Endothelial cell of umbilical vein (primary cell): ENCODE results near the gene YBX3. TPM values are rescaled to one million over a fixed set of nuclear protein-coding genes. Genes with fewer than 3 reads are reported as not detected.

ENCODE experiments used
- BruUV-seq: library from RNA; stranded (reverse); fragments of 400-500 nt; replicated peaks from 2 replicates; lab custom pipeline; 2021; lab: Mats Ljungman, UMichigan
- CTCF ChIA-PET: fragments of 300-600, 350-600 bp; sonication (Branson Sonifier 250); formaldehyde crosslinking; loops from one replicate; lab custom pipeline; 2021; ENCODE audit warnings: antibody characterized with exemption, inconsistent platforms; lab: Charles Lee
- POLR2A ChIA-PET: fragments of 300-600, 350-600 bp; sonication (Branson Sonifier 250); formaldehyde crosslinking; loops from one replicate; lab custom pipeline; 2021; ENCODE audit warnings: antibody characterized with exemption, inconsistent platforms; lab: Charles Lee
- DNase-seq: peaks from one replicate; pipeline ENCODE4 v3.0.0-alpha.2; 2011; ENCODE audit warnings: low read depth, low spot score
- FAIRE-seq: peaks from 2 replicates; lab custom pipeline; 2011; peaks lifted over from hg19 to GRCh38; lab: Jason Lieb, UNC
- H2AFZ ChIP-seq: 2 replicates; pipeline ENCODE4 v1.6.0; 2012; ENCODE audit warnings: low read depth, low read length, control low read depth, inconsistent platforms
- H3K27ac ChIP-seq: 2 replicates; pipeline ENCODE4 v1.5.1; 2011; ENCODE audit warnings: low read depth, mild to moderate bottlenecking, control low read depth, low read length, moderate library complexity; ENCODE audit not compliant: insufficient read depth
- H3K27me3 ChIP-seq, 2 experiments: 2 replicates each; pipeline versions ENCODE4 v1.6.0 to v1.6.1; 2011; ENCODE audit warnings: low read length in 2 of 2, mixed read lengths in 1 of 2; ENCODE audit not compliant: control insufficient read depth in 2 of 2, insufficient read depth in 2 of 2
- H3K36me3 ChIP-seq, 2 experiments: 2 replicates in 1 of 2; 3 replicates in 1 of 2; pipeline ENCODE4 v1.5.1; 2011; ENCODE audit warnings: low read length in 2 of 2, mild to moderate bottlenecking in 1 of 2, moderate library complexity in 1 of 2; ENCODE audit not compliant: control insufficient read depth in 2 of 2, insufficient read depth in 2 of 2; ENCODE audit errors: extremely low read depth in 1 of 2
- H3K4me1 ChIP-seq: 3 replicates; pipeline ENCODE4 v1.5.1; 2011; ENCODE audit warnings: mild to moderate bottlenecking, low read length; ENCODE audit not compliant: control insufficient read depth, insufficient read depth; ENCODE audit errors: extremely low read depth
- H3K4me2 ChIP-seq: 2 replicates; pipeline ENCODE4 v1.6.1; 2011; ENCODE audit warnings: low read length, control low read depth, mixed read lengths; ENCODE audit not compliant: insufficient read depth
- H3K4me3 ChIP-seq, 3 experiments: fragments of 200-600 bp in 1 of 3; sonication (generic), shearing (Covaris generic) in 1 of 3; replicated peaks in 1 of 3; 2 replicates each; pipeline ENCODE4 v1.5.1; 2011 to 2016; ENCODE audit warnings: control low read depth in 3 of 3, low read length in 3 of 3, mild to moderate bottlenecking in 2 of 3, inconsistent platforms in 1 of 3, low read depth in 1 of 3, moderate library complexity in 1 of 3; ENCODE audit not compliant: insufficient read depth in 1 of 3
- H3K79me2 ChIP-seq: 2 replicates; pipeline ENCODE4 v1.6.0; 2012; ENCODE audit warnings: low read length, inconsistent platforms; ENCODE audit not compliant: control insufficient read depth, insufficient read depth
- H3K9ac ChIP-seq: replicated peaks from 2 replicates; pipeline ENCODE3; 2011; ENCODE audit warnings: low read length, control low read depth; ENCODE audit not compliant: insufficient read depth; ENCODE audit errors: extremely low read depth
- H3K9me1 ChIP-seq: replicated peaks from 3 replicates; pipeline ENCODE4 v1.6.0; 2011; ENCODE audit warnings: mild to moderate bottlenecking, low read length; ENCODE audit not compliant: control insufficient read depth, insufficient read depth; ENCODE audit errors: extremely low read depth
- H3K9me3 ChIP-seq: replicated peaks from 2 replicates; pipeline ENCODE4 v1.5.1; 2012; ENCODE audit warnings: low read length, inconsistent platforms; ENCODE audit not compliant: control insufficient read depth, insufficient read depth
- H4K20me1 ChIP-seq: replicated peaks from 2 replicates; pipeline ENCODE3; 2011; ENCODE audit warnings: mild to moderate bottlenecking, low read length; ENCODE audit not compliant: control insufficient read depth, insufficient read depth; ENCODE audit errors: extremely low read depth
- EZH2 ChIP-seq: IDR thresholded peaks from 2 replicates; pipeline ENCODE4 v1.6.1; 2012; ENCODE audit warnings: borderline replicate concordance, low read depth, mild to moderate bottlenecking, moderate library complexity, low read length, inconsistent platforms; ENCODE audit not compliant: severe bottlenecking
- FOS ChIP-seq: IDR thresholded peaks from 2 replicates; pipeline ENCODE4 v1.6.1; 2011; ENCODE audit warnings: mild to moderate bottlenecking, low read length, moderate library complexity, borderline replicate concordance; ENCODE audit not compliant: insufficient read depth
- GATA2 ChIP-seq: IDR thresholded peaks from 2 replicates; pipeline ENCODE4 v1.7.0; 2011; ENCODE audit warnings: low read depth, mild to moderate bottlenecking, moderate library complexity, mixed read lengths, low read length; ENCODE audit not compliant: insufficient read length, insufficient read depth
- JUN ChIP-seq: IDR thresholded peaks from 2 replicates; pipeline ENCODE4 v1.6.1; 2011; ENCODE audit warnings: borderline replicate concordance, low read depth; ENCODE audit not compliant: insufficient read length, insufficient read depth
- MYC ChIP-seq: IDR thresholded peaks from one replicate; pipeline ENCODE4 v1.6.1; 2011; ENCODE audit warnings: mild to moderate bottlenecking, low read depth, low read length
- POLR2A ChIP-seq: IDR thresholded peaks from 2 replicates; pipeline ENCODE4 v1.6.1; 2012; ENCODE audit warnings: low read depth, mild to moderate bottlenecking, control low read depth, low read length
- POLR2AphosphoS5 ChIP-seq: IDR thresholded peaks from 2 replicates; pipeline ENCODE4 v1.6.1; 2012; ENCODE audit warnings: low read depth, mild to moderate bottlenecking, control low read depth, low read length, moderate library complexity; ENCODE audit not compliant: insufficient read depth
- dilution Hi-C: fragments of 300-500 bp; cut with MboI; formaldehyde crosslinking; loops from one replicate; pipeline ENCODE4 v1.15.0; 2019; ENCODE audit warnings: low sequenced_read_pairs; ENCODE audit not compliant: extremely low pct_ligation_motif_present
- intact Hi-C: fragments of 100-400 bp; cut with micrococcal nuclease; formaldehyde crosslinking; loops from one replicate; pipeline ENCODE4 v1.10.0; 2022
- polyA plus RNA-seq, 4 experiments: library from polyadenylated mRNA; depleted of rRNA in 3 of 4; stranded (reverse) in 3 of 4; unstranded in 1 of 4; fragments of >200 nt; gene quantifications; 2 replicates each; pipeline versions ENCODE4 v1.2.1 to v1.2.3, GENCODE V29; 2011 to 2012; ENCODE audit warnings: missing spikeins in 1 of 4
- total RNA-seq: library from RNA; stranded (reverse); gene quantifications from 2 replicates; pipeline ENCODE4 v1.2.3, GENCODE V29; 2021
- TF ChIP-seq, protein P1 (sequence below): IDR thresholded peaks from 2 replicates; pipeline ENCODE4 v1.6.1; 2011; ENCODE audit not compliant: insufficient read depth, insufficient read length
- TF ChIP-seq, protein P2 (sequence below), 2 donors: IDR thresholded peaks; 1 replicate in 1 of 2; 2 replicates in 1 of 2; pipeline ENCODE4 v1.5.1; 2011; ENCODE audit warnings: low read length in 2 of 2, mild to moderate bottlenecking in 2 of 2, moderate library complexity in 2 of 2, control low read depth in 1 of 2, inconsistent platforms in 1 of 2, low read depth in 1 of 2; ENCODE audit not compliant: insufficient read depth in 1 of 2; ENCODE audit errors: extremely low read depth in 1 of 2

Gene YBX3
- total and polyA plus RNA-seq, 2 donors (not counting 3 experiments of a cell fraction or from before 2014, with no cell fraction given) = 137 to 441 TPM

DNA sequence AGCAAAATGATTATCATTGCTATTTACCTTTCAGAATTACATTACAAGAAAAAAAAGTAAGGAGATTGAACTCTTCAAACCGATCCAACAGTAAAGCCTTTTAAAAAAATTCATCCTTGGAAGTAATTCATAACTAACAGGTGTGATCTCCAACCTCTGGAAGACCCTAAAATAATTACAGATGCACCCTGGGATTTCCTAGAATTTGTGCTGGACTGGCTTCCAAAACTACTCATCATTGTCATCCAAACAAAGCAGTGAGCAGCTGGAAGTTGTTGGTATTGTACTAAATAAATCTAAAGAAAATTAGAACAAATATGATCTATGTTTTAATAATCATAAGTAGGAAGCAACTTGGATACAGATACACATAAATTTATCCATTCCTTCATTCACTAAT, 1.9 kb upstream of the YBX3 start:
- FAIRE-seq = no peak
- ChIA-PET POLR2A (no interaction called here), CTCF (interaction anchor here (3.4 kb wide), 2 partner anchors 25 kb away, joined by 18 to 30 read pairs; no protein-coding TSS in a partner anchor)
- no peaks in the 10 kb centered on the region for H3K36me3 ChIP-seq
- H3K79me2 ChIP-seq = peaks cover 39% of the 10 kb centered on the region
- no peak overlapping the region for H3K27ac ChIP-seq
- TF ChIP-seq POLR2AphosphoS5 = no peak
- no peaks in the 10 kb centered on the region for H3K27me3 ChIP-seq
- BruUV-seq = no TSS peak
- H3K9me3 ChIP-seq = no peaks in the 10 kb centered on the region
- dilution Hi-C loops (no loop called here), intact Hi-C loops (no loop called here)
- H3K4me3 ChIP-seq = no peak overlapping the region
- peaks cover 26% of the 10 kb centered on the region for H3K4me1 ChIP-seq
- DNase-seq = no peak
- no peak overlapping the region for H3K9ac ChIP-seq
- peaks cover 2% of the 10 kb centered on the region for H4K20me1 ChIP-seq
- H3K4me2 ChIP-seq = no peak overlapping the region
- H2AFZ ChIP-seq = no peak overlapping the region
- no peaks in the 10 kb centered on the region for H3K9me1 ChIP-seq

GRCh38 chr12:10722502-10722904, 620 bp downstream of the YBX3 start:
- Histone ChIP-seq H3K36me3 (no peaks in the 10 kb centered on the region), H3K27me3 (no peaks in the 10 kb centered on the region), H3K27ac (peak overlapping the region; percentile 98), H3K9ac (peak overlapping the region; percentile 99), H3K79me2 (peaks cover 64% of the 10 kb centered on the region), H4K20me1 (peaks cover 4% of the 10 kb centered on the region), H3K9me3 (no peaks in the 10 kb centered on the region), H3K9me1 (no peaks in the 10 kb centered on the region), H2AFZ (no peak overlapping the region), H3K4me1 (peaks cover 51% of the 10 kb centered on the region), H3K4me2 (peak overlapping the region; percentile 90), H3K4me3 (peak overlapping the region; percentile 87 to 92 (median 88))
- BruUV-seq = TSS peak; percentile 24
- intact Hi-C loops (loop anchor here (1.0 to 5.0 kb wide), 5 partner anchors 28 to 510 kb away; partner anchors contain the start of genes GABARAPL1, MAGOHB and SMIM10L1), dilution Hi-C loops (no loop called here)
- ChIA-PET CTCF (interaction anchor here (1.7 to 3.4 kb wide), 2 partner anchors 27 to 487 kb away, joined by 4 to 30 read pairs; no protein-coding TSS in a partner anchor), POLR2A (no interaction called here)
- DNase-seq (no peak), FAIRE-seq (no peak)
- TF ChIP-seq POLR2AphosphoS5 (no peak), EZH2 (no peak), GATA2 (no peak), JUN (no peak), POLR2A (no peak), MYC (peak; percentile 26), FOS (no peak)
- TF ChIP-seq, protein P1, sequence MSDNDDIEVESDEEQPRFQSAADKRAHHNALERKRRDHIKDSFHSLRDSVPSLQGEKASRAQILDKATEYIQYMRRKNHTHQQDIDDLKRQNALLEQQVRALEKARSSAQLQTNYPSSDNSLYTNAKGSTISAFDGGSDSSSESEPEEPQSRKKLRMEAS = no peak
- TF ChIP-seq, protein P2, sequence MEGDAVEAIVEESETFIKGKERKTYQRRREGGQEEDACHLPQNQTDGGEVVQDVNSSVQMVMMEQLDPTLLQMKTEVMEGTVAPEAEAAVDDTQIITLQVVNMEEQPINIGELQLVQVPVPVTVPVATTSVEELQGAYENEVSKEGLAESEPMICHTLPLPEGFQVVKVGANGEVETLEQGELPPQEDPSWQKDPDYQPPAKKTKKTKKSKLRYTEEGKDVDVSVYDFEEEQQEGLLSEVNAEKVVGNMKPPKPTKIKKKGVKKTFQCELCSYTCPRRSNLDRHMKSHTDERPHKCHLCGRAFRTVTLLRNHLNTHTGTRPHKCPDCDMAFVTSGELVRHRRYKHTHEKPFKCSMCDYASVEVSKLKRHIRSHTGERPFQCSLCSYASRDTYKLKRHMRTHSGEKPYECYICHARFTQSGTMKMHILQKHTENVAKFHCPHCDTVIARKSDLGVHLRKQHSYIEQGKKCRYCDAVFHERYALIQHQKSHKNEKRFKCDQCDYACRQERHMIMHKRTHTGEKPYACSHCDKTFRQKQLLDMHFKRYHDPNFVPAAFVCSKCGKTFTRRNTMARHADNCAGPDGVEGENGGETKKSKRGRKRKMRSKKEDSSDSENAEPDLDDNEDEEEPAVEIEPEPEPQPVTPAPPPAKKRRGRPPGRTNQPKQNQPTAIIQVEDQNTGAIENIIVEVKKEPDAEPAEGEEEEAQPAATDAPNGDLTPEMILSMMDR (IDR thresholded peaks at IDR 0.05; ENCODE audit: extremely low read depth in 1 of 2, insufficient read depth in 1 of 2, low read depth in 1 of 2, low read length in 2 of 2) = peak in 1 of 2 donors; percentile 14
